Measurements from ENCODE around the gene AKR1C8. TPM values are rescaled to one million over a fixed set of nuclear protein-coding genes. Genes with fewer than 3 reads are reported as not detected.

Gene AKR1C8
- total and polyA plus RNA-seq, 2 of the 13 experiments (the other 11 are each of a cell fraction or from before 2014, with no cell fraction given) = 0.12 TPM; not detected in 1

- TF ChIP-seq ZNF281 (CRISPR knock-in tag; IDR thresholded peaks at IDR 0.05; ENCODE audit: borderline replicate concordance) = peak; percentile 74; the same call in 1 of the 2 replicates
- no peak for TF ChIP-seq ZNF619 (CRISPR knock-in tag; IDR thresholded peaks at IDR 0.05)
- TF ChIP-seq ATRX (CRISPR knock-in tag; IDR thresholded peaks at IDR 0.05; ENCODE audit: borderline replicate concordance) = no peak
- no peak for TF ChIP-seq USF2 (IDR thresholded peaks at IDR 0.05; ENCODE audit: low read depth, low read length)
- TF ChIP-seq USF2 (CRISPR knock-in tag; IDR thresholded peaks at IDR 0.05; ENCODE audit: borderline replicate concordance) = no peak
- TF ChIP-seq KLF15 (CRISPR knock-in tag; IDR thresholded peaks at IDR 0.05; ENCODE audit: borderline replicate concordance) = no peak
- TF ChIP-seq EHMT2 (IDR thresholded peaks at IDR 0.05; ENCODE audit: borderline replicate concordance, low read depth, low read length) = no peak; the same call in 1 of the 2 replicates
- TF ChIP-seq, protein P1, sequence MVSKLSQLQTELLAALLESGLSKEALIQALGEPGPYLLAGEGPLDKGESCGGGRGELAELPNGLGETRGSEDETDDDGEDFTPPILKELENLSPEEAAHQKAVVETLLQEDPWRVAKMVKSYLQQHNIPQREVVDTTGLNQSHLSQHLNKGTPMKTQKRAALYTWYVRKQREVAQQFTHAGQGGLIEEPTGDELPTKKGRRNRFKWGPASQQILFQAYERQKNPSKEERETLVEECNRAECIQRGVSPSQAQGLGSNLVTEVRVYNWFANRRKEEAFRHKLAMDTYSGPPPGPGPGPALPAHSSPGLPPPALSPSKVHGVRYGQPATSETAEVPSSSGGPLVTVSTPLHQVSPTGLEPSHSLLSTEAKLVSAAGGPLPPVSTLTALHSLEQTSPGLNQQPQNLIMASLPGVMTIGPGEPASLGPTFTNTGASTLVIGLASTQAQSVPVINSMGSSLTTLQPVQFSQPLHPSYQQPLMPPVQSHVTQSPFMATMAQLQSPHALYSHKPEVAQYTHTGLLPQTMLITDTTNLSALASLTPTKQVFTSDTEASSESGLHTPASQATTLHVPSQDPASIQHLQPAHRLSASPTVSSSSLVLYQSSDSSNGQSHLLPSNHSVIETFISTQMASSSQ (IDR thresholded peaks at IDR 0.05; ENCODE audit: low read depth) = peak; percentile 100
- TF ChIP-seq, protein P1 (CRISPR knock-in tag; IDR thresholded peaks at IDR 0.05; ENCODE audit: borderline replicate concordance) = peak; percentile 100
- TF ChIP-seq HNRNPUL1 (IDR thresholded peaks at IDR 0.05; ENCODE audit: low read depth, low read length) = peak; percentile 91
- no peak for TF ChIP-seq TP53 (CRISPR knock-in tag; conservative IDR thresholded peaks at IDR 0.05)
- TF ChIP-seq MBNL3 (CRISPR knock-in tag; conservative IDR thresholded peaks at IDR 0.05) = 0 out of 2 replicates have a peak, but pooled peaks have one; percentile 33
- peak in 1 of 2 experiments; percentile 78; a peak in 2 of 4 replicates for TF ChIP-seq KLF16 (CRISPR knock-in tag; IDR thresholded peaks at IDR 0.05)
- TF ChIP-seq ZFY (CRISPR knock-in tag; IDR thresholded peaks at IDR 0.05) = peak; percentile 93
- TF ChIP-seq, protein P2, sequence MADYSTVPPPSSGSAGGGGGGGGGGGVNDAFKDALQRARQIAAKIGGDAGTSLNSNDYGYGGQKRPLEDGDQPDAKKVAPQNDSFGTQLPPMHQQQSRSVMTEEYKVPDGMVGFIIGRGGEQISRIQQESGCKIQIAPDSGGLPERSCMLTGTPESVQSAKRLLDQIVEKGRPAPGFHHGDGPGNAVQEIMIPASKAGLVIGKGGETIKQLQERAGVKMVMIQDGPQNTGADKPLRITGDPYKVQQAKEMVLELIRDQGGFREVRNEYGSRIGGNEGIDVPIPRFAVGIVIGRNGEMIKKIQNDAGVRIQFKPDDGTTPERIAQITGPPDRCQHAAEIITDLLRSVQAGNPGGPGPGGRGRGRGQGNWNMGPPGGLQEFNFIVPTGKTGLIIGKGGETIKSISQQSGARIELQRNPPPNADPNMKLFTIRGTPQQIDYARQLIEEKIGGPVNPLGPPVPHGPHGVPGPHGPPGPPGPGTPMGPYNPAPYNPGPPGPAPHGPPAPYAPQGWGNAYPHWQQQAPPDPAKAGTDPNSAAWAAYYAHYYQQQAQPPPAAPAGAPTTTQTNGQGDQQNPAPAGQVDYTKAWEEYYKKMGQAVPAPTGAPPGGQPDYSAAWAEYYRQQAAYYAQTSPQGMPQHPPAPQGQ (CRISPR knock-in tag; IDR thresholded peaks at IDR 0.05; ENCODE audit: borderline replicate concordance) = no peak
- 0 out of 2 replicates have a peak, but pooled peaks have one; percentile 33 for TF ChIP-seq ONECUT2 (CRISPR knock-in tag; IDR thresholded peaks at IDR 0.05)
Measured at GRCh38 chr10:5147255-5147980, 37.5 kb downstream of the AKR1C8 start (continued).

Measured in HepG2 (cell line).